ENCODE results near the gene HK3. TPM values are rescaled to one million over a fixed set of nuclear protein-coding genes. Genes with fewer than 3 reads are reported as not detected.

The HK3 gene
- total RNA-seq, 1 experiment from 2014 or later: not detected

DNA sequence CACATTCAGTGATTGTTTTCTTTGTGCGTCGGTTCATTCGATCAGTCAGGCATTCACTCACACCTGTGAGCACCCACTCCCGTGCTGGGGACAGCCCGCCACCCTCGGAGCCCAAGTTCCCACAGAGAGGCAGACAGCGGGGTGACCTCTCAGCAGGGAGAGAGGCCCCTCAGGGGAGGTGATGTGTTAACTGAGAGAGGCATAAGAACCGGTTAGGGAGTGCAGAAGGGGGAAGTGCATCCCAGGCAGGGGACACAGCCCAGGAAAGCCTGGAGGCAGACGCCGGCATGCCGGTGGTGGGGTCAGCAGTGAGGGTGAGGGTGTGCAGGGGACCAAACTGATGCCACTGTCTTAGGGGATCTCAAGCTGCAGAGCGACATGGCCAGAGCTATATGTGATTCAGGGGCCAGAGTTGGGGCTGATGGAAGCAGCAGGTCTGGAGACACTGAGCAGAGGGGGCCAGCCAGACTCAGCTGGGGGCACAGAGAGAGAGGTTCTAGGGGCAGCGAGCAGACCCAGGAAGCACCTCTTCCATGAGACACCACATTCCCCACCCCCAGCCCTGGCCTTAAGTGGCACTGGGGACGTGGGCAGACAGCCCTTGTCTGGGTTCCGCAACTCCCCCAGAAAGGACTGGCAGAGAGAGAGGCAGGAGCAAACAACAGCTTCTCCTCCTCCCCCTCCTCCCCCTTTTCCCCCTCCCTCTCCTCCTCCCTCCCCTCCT lies 35.9 kb downstream of the HK3 start:
- DNase-seq (ENCODE audit: low read depth in 1 of 2, low spot score in 2 of 2): no peak
- Histone ChIP-seq H3K9me3 (replicated peaks) (no peaks in the 10 kb centered on the region), H3K36me3 (no peaks in the 10 kb centered on the region), H3K4me1 (replicated peaks) (no peaks in the 10 kb centered on the region), H3K4me3 (no peak overlapping the region), H3K27ac (no peak overlapping the region), H3K27me3 (replicated peaks) (peaks cover 82% of the 10 kb centered on the region)

DNA sequence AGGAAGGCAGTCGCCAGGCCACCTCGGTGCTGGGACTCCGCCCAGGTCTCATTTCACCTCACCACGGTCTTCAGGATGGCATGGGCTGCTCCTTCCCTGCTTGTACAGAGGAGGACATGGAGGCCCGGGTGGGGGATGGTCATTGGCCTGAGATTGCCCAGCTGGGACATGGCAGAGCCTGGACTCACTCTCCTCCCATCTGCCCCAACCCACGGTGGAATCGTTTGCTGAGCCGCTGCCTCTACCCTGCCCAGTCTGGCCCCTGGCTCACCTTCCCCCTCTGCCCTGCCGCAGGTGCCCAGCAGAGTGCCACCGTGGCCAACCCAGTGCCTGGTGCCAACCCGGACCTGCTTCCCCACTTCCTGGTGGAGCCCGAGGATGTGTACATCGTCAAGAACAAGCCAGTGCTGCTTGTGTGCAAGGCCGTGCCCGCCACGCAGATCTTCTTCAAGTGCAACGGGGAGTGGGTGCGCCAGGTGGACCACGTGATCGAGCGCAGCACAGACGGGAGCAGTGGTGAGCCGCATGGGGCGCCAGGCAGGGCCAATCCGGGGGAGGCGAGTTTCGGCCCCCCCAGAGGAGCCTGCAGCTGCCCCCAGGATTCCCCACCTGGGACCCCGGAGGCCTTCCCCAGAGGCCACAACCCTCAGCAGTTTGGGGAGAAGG lies 36.7 kb downstream of the HK3 start:
- peaks cover 84% of the 10 kb centered on the region for H3K27me3 ChIP-seq (replicated peaks)
- no peaks in the 10 kb centered on the region for H3K4me1 ChIP-seq (replicated peaks)
- DNase-seq (ENCODE audit: low read depth in 1 of 2, low spot score in 2 of 2): no peak
- H3K9me3 ChIP-seq (replicated peaks): no peaks in the 10 kb centered on the region
- H3K36me3 ChIP-seq: no peaks in the 10 kb centered on the region
- no peak overlapping the region for H3K27ac ChIP-seq
- no peak overlapping the region for H3K4me3 ChIP-seq

- H3K27ac ChIP-seq: no peak overlapping the region
- no peak for DNase-seq (ENCODE audit: low read depth in 1 of 2, low spot score in 2 of 2)
- no peaks in the 10 kb centered on the region for H3K4me1 ChIP-seq (replicated peaks)
- peaks cover 84% of the 10 kb centered on the region for H3K27me3 ChIP-seq (replicated peaks)
- no peaks in the 10 kb centered on the region for H3K36me3 ChIP-seq
- H3K9me3 ChIP-seq (replicated peaks): no peaks in the 10 kb centered on the region; the same call in 1 of the 2 replicates
- no peak overlapping the region for H3K4me3 ChIP-seq
Measured at GRCh38 chr5:176861276-176861675, 37.9 kb downstream of the HK3 start.

- H3K4me3 ChIP-seq: no peak overlapping the region
- no peak for DNase-seq (ENCODE audit: low read depth in 1 of 2, low spot score in 2 of 2)
- no peak overlapping the region for H3K27ac ChIP-seq
- H3K36me3 ChIP-seq: no peaks in the 10 kb centered on the region
- H3K27me3 ChIP-seq (replicated peaks): peaks cover 84% of the 10 kb centered on the region
- no peaks in the 10 kb centered on the region for H3K4me1 ChIP-seq (replicated peaks)
- H3K9me3 ChIP-seq (replicated peaks): no peaks in the 10 kb centered on the region; the same call in 1 of the 2 replicates
Measured at GRCh38 chr5:176860381-176860780, 38.8 kb downstream of the HK3 start.

GRCh38 chr5:176859916-176860315 lies 39.2 kb downstream of the HK3 start:
- Histone ChIP-seq H3K27me3 (replicated peaks) (peaks cover 82% of the 10 kb centered on the region), H3K27ac (no peak overlapping the region), H3K36me3 (no peaks in the 10 kb centered on the region), H3K4me1 (replicated peaks) (no peaks in the 10 kb centered on the region), H3K9me3 (replicated peaks) (no peaks in the 10 kb centered on the region; the same call in 1 of the 2 replicates), H3K4me3 (no peak overlapping the region)
- DNase-seq (ENCODE audit: low read depth in 1 of 2, low spot score in 2 of 2): no peak

DNA sequence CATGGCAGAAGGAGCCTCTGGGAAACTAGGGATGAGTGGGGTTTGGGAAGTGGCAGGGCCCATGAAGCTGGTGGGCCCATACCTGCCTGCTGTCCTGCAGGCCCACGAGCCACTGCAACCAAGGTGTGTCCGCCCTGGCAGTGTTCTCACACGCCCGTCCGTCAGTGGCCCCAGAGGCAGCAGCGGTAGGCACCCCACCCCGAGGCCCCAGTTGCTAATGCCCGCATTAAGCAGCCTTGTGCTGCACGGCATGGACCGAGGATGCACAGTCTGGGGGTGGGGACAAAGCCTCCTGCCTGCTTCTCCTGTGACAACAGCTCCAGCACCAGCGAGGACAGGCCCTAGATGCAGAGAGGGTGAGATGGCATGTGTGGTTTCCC lies 41.3 kb downstream of the HK3 start:
- Histone ChIP-seq H3K27me3 (replicated peaks) (peaks cover 83% of the 10 kb centered on the region), H3K4me3 (no peak overlapping the region), H3K36me3 (no peaks in the 10 kb centered on the region), H3K27ac (no peak overlapping the region), H3K4me1 (replicated peaks) (no peaks in the 10 kb centered on the region), H3K9me3 (replicated peaks) (no peaks in the 10 kb centered on the region; the same call in 1 of the 2 replicates)
- DNase-seq (ENCODE audit: low read depth in 1 of 2, low spot score in 2 of 2): no peak

DNA sequence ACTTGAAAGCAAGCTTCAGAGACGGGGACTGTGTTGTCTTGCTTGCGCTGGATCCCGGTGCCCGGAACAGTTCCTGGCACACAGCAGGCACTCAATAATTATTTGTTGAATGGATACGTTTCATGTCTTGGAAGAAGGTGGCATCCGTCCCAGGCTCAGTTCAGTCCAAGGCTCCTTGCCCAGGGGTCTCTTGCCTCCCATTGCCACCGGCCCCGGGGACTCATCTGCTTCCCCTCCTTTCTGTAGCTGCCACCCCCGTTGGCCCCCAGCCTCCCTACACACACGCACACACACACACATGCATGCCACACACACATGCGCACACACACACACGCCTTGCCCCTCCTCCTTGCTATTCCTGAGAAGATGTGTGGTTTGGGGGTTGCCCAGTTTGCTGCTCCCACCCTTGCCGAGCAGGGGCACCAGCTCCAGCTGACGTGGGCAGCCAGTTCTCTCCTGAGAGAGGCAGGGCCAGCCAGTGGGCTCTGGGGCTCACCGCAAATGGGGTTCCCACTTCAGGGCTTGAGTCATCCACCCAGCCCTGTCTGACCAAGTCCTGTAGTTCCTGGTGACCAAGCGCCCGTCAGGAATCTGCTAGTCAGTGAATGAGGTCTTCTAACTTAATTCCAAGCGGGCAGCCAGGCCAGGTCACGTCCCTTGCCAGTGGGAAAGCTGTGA lies 41.8 kb downstream of the HK3 start:
- Histone ChIP-seq H3K27me3 (replicated peaks) (peaks cover 83% of the 10 kb centered on the region), H3K36me3 (no peaks in the 10 kb centered on the region), H3K27ac (no peak overlapping the region), H3K9me3 (replicated peaks) (no peaks in the 10 kb centered on the region; the same call in 1 of the 2 replicates), H3K4me1 (replicated peaks) (no peaks in the 10 kb centered on the region), H3K4me3 (no peak overlapping the region)
- DNase-seq (ENCODE audit: low read depth in 1 of 2, low spot score in 2 of 2): no peak

- H3K4me1 ChIP-seq (replicated peaks): no peaks in the 10 kb centered on the region
- no peaks in the 10 kb centered on the region for H3K36me3 ChIP-seq
- H3K27ac ChIP-seq: no peak overlapping the region
- no peaks in the 10 kb centered on the region; the same call in 1 of the 2 replicates for H3K9me3 ChIP-seq (replicated peaks)
- H3K27me3 ChIP-seq (replicated peaks): peaks cover 83% of the 10 kb centered on the region
- no peak overlapping the region for H3K4me3 ChIP-seq
- no peak for DNase-seq (ENCODE audit: low read depth in 1 of 2, low spot score in 2 of 2)
Measured at GRCh38 chr5:176856746-176857145, 42.4 kb downstream of the HK3 start.

DNA sequence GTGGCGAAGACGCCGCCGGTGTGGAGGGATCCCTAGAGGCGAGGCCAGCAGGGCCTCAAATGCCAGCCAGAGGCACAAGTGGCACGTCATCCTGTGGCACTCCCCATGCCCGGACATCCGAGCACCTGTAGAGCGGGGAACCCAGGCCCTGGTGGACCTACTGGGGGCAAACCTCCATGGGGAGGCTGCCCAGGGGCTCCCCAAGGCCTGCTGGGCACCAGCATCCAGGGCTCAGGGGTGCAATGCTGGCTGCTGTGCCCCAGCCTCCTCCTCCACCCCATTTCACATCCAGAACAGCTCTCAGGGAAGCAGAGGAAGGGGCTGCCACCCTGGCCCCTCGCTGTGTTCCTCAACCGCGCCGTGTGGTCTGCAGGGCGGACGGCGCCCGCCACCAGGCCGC lies 43.5 kb downstream of the HK3 start:
- Histone ChIP-seq H3K36me3 (no peaks in the 10 kb centered on the region), H3K9me3 (replicated peaks) (no peaks in the 10 kb centered on the region; the same call in 1 of the 2 replicates), H3K4me1 (replicated peaks) (no peaks in the 10 kb centered on the region), H3K4me3 (no peak overlapping the region), H3K27me3 (replicated peaks) (peaks cover 85% of the 10 kb centered on the region), H3K27ac (no peak overlapping the region)
- no peak for DNase-seq (ENCODE audit: low read depth in 1 of 2, low spot score in 2 of 2)

- H3K9me3 ChIP-seq (replicated peaks): no peaks in the 10 kb centered on the region; the same call in 1 of the 2 replicates
- DNase-seq (ENCODE audit: low read depth in 1 of 2, low spot score in 2 of 2): no peak
- no peaks in the 10 kb centered on the region for H3K36me3 ChIP-seq
- no peak overlapping the region for H3K4me3 ChIP-seq
- H3K27me3 ChIP-seq (replicated peaks): peaks cover 90% of the 10 kb centered on the region
- no peak overlapping the region for H3K27ac ChIP-seq
- no peaks in the 10 kb centered on the region for H3K4me1 ChIP-seq (replicated peaks)
Measured at GRCh38 chr5:176854164-176854563, 45.0 kb downstream of the HK3 start.

- H3K4me1 ChIP-seq (replicated peaks): no peaks in the 10 kb centered on the region
- no peaks in the 10 kb centered on the region for H3K36me3 ChIP-seq
- H3K9me3 ChIP-seq (replicated peaks): no peaks in the 10 kb centered on the region; the same call in 1 of the 2 replicates
- peaks cover 97% of the 10 kb centered on the region for H3K27me3 ChIP-seq (replicated peaks)
- H3K4me3 ChIP-seq: no peak overlapping the region
- H3K27ac ChIP-seq: no peak overlapping the region
- no peak for DNase-seq (ENCODE audit: low read depth in 1 of 2, low spot score in 2 of 2)
Measured at GRCh38 chr5:176853151-176853778, 45.9 kb downstream of the HK3 start.

DNA sequence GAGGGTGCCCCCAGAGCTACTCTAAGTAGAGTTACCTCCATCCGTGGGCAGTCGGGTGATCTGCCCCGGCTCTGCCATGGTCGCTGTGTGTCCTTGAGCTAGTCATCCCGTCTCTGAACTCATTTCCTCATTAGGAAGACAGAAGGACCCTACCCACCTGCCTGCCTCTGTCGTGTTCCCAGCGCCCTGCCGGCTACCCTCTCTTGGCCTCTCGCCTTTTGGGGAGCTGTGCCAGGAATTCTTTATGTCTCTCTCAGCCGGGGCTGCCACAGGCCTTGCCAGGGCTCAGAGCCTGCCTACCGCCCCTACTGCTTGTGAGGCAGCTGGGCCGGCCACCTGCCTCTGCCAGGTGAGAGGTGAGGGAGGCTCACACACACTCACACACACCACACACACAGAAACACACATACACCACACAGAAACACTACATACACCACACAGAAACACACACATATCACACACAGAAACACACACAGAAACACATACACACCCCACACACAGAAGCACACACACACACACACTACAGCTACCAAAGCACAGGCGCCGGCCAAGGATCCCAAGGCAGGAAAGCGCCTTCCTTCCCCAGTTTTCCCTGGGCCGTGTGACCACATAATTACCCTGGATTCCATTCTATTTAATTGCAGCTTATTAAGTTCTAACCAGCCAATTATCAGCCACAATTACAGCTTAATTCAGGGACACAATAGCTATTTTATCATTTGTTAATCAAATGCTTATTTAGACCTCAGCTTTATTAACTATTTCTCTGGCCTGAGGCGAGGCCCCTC lies 47.1 kb downstream of the HK3 start:
- no peak overlapping the region for H3K27ac ChIP-seq
- no peaks in the 10 kb centered on the region for H3K4me1 ChIP-seq (replicated peaks)
- no peak overlapping the region for H3K4me3 ChIP-seq
- H3K9me3 ChIP-seq (replicated peaks): no peaks in the 10 kb centered on the region; the same call in 1 of the 2 replicates
- H3K27me3 ChIP-seq (replicated peaks): peaks cover 94% of the 10 kb centered on the region
- DNase-seq (ENCODE audit: low read depth in 1 of 2, low spot score in 2 of 2): no peak
- no peaks in the 10 kb centered on the region for H3K36me3 ChIP-seq

DNA sequence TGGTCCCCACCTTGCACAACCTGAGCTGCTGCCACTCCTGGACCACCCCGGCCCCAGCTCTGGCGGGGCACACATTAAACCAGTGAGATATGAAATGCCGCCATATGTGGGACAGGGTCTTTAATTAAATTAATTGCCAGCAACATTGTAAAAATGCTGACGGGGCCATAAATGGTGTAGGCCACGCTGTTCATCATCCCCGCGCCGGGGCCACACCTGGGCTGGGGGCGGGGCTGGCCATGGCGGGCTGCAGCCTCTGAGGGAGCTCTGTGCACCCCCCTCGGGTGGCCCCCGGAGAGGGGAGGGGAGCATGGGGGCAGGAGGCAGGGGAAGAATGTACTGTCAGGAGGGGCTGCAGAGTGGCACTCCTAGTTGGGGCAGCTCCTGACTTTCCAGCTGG lies 47.8 kb downstream of the HK3 start:
- DNase-seq (ENCODE audit: low read depth in 1 of 2, low spot score in 2 of 2): no peak
- H3K27ac ChIP-seq: no peak overlapping the region
- H3K4me3 ChIP-seq: no peak overlapping the region
- no peaks in the 10 kb centered on the region for H3K4me1 ChIP-seq (replicated peaks)
- peaks cover 94% of the 10 kb centered on the region for H3K27me3 ChIP-seq (replicated peaks)
- no peaks in the 10 kb centered on the region for H3K9me3 ChIP-seq (replicated peaks)
- no peaks in the 10 kb centered on the region for H3K36me3 ChIP-seq
